Myocyte (in vitro differentiated cells): Measurements from ENCODE around the gene CEP78. TPM values are rescaled to one million over a fixed set of nuclear protein-coding genes. Genes with fewer than 3 reads are reported as not detected.

ENCODE experiments used
- total RNA-seq: library from RNA; depleted of rRNA; stranded (reverse); fragments of >200 nt; gene quantifications from 2 replicates; pipeline ENCODE4 v1.2.3, GENCODE V29; 2014

The CEP78 gene
- total RNA-seq, 1 donor from 2014 or later, result 11.3 TPM

Other genes with a start within 250 kb of the CEP78 start
- 25.3 and 29.9 TPM in 2 replicates for gene GNAQ, start 204.3 kb upstream of the CEP78 start, total RNA-seq
- 47.0 and 48.0 TPM in 2 replicates for gene PSAT1, start 61.0 kb downstream of the CEP78 start, total RNA-seq